ENCODE measurements around the gene LIN37.
"Not testable (repeated sequence)": the region's sequence is repeated elsewhere in the genome, so short reads cannot be mapped to it uniquely, and the experiment has no call there.

LIN37 gene

DNA sequence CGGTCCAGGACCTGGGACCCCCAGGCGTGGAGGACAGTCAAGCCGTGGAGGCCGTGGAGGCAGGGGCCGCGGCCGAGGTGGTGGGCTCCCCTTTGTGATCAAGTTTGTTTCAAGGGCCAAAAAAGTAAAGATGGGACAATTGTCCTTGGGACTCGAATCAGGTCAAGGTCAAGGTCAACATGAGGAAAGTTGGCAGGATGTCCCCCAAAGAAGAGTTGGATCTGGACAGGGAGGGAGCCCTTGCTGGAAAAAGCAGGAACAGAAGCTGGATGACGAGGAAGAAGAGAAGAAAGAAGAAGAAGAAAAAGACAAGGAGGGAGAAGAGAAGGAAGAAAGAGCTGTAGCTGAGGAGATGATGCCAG is 28.2 kb upstream of the LIN37 start:
- DNase-seq, result no peak

DNA sequence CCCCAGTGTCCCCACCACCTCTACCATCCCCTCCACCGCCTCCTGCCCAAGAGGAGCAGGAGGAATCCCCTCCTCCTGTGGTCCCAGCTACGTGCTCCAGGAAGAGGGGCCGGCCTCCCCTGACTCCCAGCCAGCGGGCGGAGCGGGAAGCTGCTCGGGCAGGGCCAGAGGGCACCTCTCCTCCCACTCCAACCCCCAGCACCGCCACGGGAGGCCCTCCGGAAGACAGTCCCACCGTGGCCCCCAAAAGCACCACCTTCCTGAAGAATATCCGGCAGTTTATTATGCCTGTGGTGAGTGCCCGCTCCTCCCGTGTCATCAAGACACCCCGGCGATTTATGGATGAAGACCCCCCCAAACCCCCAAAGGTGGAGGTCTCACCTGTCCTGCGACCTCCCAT is 27.7 kb upstream of the LIN37 start:
- no peak for DNase-seq

DNA sequence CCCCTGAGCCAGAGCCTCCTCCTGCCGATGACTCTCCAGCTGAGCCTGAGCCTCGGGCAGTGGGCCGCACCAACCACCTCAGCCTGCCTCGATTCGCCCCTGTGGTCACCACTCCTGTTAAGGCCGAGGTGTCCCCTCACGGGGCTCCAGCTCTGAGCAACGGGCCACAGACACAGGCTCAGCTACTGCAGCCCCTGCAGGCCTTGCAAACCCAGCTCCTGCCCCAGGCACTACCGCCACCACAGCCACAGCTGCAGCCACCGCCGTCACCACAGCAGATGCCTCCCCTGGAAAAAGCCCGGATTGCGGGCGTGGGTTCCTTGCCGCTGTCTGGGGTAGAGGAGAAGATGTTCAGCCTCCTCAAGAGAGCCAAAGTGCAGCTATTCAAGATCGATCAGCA is 27.0 kb upstream of the LIN37 start:
- no peak for DNase-seq

DNA sequence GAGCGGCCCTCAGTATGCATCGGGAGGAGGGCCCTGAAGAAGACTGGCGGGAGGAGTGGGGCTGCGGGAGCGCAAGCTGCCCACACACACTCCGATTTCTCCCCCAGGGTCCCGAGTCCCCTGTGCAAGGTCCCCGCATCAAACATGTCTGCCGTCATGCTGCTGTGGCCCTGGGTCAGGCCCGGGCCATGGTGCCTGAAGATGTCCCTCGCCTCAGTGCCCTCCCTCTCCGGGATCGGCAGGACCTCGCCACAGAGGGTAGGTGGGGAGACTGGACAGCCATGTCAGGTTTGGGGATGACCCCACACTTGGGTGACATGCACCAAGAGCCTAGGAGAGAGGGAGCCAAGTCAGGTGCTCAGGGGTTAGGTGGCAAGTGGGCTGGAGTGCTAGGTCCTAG is 25.9 kb upstream of the LIN37 start:
- no peak for DNase-seq

DNA sequence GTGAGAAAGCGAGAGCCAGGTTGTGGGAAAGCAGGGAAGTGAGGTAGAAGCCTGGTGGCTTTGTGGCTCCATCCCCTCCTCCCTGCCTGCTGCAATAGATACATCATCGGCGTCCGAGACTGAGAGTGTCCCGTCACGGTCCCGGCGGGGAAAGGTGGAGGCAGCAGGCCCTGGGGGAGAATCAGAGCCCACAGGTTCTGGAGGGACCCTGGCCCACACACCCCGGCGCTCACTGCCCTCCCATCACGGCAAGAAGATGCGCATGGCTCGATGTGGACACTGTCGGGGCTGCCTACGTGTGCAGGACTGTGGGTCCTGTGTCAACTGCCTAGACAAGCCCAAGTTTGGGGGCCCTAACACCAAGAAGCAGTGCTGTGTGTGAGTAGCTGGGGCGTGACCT is 25.5 kb upstream of the LIN37 start:
- no peak for DNase-seq

DNA sequence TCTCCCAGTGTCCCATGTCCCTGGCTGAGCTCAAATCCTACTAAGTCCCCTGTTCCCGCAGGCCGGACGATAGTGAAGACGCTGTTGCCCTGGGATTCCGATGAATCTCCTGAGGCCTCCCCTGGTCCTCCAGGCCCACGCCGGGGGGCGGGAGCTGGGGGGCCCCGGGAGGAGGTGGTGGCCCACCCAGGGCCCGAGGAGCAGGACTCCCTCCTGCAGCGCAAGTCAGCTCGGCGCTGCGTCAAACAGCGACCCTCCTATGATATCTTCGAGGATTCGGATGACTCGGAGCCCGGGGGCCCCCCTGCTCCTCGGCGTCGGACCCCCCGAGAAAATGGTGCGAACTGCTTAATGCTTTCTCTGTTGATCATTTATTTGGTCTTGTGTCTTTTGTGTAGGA is 24.7 kb upstream of the LIN37 start:
- DNase-seq, result no peak

DNA sequence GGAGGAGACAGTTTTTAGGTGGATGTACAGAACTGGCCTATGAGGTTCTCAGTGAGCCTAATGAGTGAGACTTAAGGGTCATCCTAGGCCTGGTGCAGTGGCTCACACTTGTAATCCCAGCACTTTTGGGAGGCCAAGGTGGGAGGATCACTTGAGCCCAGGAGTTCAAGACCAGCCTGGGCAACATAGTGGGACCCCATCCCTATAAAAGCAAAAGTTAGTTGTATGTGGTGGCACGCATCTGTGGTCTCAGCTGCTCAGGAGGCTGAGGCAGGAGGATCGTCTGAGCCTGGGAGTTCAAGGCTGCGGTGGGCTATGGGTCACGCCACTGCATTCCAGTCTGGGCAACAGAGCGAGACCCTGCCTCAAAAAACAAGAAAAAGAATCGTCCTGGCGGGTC is 24.2 kb upstream of the LIN37 start:
- DNase-seq, result not testable (repeated sequence)

DNA sequence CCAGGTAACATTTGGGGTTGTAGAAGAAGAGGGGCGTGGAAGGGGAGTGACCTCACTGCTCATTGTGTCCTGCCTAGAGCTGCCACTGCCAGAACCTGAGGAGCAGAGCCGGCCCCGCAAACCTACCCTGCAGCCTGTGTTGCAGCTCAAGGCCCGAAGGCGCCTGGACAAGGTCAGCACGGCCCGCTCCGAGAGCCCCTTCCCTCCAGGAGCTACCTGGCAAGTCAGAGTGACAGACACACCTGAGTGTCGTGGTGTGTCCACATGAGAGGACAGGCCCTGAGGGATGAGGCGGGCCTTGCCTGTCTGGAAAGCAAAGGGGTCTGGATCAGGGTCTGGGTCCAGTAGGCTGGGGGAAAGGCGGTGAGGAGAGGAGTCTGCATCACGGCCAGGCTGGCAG is 23.8 kb upstream of the LIN37 start:
- no peak for DNase-seq

DNA sequence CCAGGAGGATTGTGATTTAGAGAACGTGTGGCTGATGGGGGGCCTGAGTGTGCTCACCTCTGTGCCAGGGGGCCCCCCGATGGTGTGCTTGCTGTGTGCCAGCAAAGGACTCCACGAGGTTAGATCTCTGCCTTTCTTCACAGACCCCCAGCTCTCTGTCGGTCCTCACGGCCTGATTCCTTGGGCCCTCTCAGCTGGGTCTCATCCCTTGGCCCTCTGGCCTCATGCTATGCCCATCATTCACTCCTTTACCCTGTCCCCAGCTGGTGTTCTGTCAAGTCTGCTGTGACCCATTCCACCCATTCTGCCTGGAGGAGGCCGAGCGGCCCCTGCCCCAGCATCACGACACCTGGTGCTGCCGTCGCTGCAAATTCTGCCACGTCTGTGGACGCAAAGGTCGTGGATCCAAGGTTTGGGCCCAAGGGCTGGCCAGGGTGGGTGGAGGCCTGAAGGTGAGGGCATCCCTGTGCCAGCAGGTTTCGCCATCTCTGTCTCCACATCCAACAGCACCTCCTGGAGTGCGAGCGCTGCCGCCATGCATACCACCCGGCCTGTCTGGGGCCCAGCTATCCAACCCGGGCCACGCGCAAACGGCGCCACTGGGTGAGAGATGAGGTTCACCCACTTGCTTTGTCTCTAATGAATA is 23.0 kb upstream of the LIN37 start:
- DNase-seq, result no peak

DNA sequence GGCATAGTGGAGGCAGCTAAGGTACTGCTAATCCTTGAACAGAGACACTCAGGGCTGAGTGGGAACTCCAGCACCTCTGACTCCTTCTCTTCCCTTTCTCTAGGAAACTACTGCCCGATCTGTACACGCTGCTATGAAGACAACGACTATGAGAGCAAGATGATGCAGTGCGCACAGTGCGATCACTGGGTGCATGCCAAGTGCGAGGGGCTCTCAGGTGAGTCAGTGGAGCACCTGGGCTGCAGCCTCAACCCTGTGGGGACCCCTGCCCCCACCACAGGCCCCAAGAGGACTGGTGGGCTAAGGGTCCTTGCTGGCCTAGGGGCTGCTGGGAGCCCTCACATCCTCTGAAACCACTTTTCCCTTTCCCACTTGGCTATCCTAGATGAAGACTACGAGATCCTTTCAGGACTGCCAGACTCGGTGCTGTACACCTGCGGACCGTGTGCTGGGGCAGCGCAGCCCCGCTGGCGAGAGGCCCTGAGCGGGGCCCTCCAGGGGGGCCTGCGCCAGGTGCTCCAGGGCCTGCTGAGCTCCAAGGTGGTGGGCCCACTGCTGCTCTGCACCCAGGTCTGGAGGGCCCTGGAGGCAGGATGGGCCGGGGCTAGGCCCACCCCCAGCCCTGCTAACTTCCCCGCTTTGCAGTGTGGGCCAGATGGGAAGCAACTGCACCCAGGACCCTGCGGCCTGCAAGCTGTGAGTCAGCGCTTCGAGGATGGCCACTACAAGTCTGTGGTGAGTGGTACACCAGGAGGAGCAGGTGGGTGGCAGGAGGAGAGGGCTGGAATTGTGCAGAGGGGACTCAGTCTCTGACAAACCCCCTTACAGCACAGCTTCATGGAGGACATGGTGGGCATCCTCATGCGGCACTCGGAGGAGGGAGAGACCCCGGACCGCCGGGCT is 21.1 kb upstream of the LIN37 start:
- DNase-seq, result no peak

DNA sequence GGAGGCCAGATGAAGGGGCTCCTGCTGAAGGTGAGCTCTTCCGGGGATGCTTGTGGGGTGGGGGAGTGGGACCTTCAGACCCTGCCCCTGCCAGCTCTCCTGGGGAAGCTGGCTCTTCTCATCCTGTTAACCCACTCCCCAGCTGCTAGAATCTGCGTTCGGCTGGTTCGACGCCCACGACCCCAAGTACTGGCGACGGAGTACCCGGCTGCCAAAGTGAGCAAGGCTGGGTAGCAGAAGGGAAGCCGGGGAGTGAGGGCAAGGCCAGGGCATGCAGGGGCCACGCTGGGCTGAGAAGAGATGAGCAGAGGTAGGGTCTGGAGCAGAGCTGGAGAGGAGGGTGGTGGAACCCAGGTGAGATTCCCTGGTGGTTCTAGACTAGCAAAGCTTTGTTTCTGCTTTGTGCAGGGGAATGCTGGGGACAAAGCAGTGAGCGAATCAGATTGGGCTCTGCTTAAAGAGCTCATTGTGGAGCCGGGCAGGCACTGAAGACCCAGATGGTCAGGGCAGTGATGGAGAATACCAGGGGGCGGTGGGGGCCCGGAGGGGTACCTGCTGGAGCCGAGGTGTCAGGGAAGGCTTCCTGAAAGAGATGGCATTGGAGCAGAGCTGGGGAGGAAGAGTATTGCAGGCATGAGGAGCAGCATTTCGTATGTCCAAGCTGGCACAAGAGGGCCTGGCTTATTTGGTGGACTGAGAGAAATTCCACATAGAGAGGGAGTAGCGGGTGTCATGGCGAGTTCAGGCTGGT is 20.2 kb upstream of the LIN37 start:
- no peak for DNase-seq

DNA sequence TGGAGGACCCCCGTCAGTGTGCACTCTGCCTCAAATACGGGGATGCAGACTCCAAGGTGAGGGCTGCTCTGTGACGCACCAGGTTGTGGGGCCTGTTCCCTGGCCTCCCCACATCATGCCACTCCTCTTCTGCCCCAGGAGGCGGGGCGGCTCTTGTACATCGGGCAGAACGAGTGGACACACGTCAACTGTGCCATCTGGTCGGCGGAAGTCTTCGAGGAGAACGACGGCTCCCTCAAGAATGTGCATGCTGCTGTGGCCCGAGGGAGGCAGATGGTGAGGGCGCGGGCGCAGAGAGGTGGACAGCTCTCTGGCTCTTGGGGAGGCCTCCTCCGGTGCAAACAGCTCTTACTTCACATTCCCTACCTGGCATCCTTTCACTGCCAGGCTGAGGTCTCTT is 19.4 kb upstream of the LIN37 start:
- no peak for DNase-seq

DNA sequence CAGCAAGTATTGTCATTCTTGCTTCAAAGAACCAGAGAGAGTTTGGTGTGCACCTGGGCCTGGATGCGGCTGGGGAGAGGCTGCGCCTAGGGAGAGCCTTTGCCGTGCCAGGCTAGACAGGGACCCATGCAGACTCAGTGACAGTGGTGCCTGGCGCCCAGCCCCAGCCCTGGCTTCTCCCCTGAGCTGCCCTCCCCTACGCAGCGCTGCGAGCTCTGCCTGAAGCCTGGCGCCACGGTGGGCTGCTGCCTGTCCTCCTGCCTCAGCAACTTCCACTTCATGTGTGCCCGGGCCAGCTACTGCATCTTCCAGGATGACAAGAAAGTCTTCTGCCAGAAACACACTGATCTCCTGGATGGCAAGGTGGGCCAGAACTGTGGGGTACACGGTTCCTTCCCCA is 18.6 kb upstream of the LIN37 start:
- no peak for DNase-seq

DNA sequence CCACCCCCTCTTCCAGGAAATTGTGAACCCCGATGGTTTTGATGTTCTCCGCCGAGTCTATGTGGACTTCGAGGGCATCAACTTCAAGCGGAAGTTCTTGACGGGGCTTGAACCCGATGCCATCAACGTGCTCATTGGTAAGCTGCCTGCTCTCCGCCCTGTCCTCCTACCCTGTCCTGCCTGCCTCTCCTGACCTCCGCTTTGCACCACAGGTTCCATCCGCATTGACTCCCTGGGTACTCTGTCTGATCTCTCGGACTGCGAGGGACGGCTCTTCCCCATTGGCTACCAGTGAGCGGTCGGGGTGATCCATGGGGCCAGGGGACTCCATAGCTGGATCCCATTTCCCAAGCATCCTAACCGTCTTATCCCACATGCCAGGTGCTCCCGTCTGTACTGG is 18.1 kb upstream of the LIN37 start:
- DNase-seq, result no peak

DNA sequence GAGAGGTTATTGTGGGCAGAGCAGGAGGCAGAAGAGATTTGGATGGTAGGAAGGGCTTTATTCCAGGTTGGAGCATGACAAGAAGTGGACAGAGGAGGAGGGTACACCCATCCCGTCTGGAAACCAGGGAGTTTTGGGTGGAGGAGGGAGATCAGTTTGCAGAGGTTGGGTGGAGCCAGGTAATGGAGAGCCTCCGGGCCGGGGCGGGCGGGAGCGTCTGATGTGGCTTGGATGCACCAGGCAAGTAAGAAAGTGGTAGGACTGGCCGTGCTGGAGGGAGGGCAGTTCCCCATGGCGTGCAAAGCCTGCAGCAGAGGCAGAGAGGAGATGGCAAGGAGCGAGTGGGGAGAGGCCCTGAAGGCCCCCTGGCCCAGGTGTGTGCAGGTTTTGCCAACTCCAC is 17.0 kb upstream of the LIN37 start:
- no peak for DNase-seq

DNA sequence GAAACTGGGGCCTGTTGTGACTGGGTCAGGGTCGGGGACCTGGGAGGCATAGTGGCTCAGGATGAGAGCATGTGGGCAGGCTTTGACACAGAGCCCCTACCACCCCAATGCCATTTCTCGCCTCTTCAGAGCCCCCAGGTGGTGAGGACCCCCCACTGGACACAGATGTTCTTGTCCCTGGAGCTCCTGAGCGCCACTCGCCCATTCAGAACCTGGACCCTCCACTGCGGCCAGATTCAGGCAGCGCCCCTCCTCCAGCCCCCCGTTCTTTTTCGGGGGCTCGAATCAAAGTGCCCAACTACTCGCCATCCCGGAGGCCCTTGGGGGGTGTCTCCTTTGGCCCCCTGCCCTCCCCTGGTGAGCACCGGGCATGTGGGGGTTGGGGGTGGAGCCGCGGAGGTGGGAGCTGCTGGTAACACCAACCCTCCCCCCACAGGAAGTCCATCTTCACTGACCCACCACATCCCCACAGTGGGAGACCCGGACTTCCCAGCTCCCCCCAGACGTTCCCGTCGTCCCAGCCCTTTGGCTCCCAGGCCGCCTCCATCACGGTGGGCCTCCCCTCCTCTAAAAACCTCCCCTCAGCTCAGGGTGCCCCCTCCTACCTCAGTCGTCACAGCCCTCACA is 16.5 kb upstream of the LIN37 start:
- DNase-seq, result no peak

DNA sequence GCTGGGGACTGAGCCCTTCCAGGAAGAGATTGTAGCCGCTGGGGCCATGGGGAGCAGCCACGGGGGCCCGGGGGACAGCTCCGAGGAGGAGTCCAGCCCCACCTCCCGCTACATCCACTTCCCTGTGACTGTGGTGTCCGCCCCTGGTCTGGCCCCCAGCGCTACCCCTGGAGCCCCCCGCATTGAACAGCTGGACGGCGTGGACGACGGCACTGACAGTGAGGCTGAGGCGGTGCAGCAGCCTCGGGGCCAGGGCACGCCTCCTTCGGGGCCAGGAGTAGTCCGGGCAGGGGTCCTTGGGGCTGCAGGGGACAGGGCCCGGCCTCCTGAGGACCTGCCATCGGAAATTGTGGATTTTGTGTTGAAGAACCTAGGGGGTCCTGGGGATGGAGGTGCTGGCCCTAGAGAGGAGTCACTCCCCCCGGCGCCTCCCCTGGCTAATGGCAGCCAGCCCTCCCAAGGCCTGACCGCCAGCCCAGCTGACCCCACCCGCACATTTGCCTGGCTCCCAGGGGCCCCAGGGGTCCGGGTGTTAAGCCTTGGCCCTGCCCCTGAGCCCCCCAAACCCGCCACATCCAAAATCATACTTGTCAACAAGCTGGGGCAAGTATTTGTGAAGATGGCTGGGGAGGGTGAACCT is 15.7 kb upstream of the LIN37 start:
- DNase-seq, result no peak

DNA sequence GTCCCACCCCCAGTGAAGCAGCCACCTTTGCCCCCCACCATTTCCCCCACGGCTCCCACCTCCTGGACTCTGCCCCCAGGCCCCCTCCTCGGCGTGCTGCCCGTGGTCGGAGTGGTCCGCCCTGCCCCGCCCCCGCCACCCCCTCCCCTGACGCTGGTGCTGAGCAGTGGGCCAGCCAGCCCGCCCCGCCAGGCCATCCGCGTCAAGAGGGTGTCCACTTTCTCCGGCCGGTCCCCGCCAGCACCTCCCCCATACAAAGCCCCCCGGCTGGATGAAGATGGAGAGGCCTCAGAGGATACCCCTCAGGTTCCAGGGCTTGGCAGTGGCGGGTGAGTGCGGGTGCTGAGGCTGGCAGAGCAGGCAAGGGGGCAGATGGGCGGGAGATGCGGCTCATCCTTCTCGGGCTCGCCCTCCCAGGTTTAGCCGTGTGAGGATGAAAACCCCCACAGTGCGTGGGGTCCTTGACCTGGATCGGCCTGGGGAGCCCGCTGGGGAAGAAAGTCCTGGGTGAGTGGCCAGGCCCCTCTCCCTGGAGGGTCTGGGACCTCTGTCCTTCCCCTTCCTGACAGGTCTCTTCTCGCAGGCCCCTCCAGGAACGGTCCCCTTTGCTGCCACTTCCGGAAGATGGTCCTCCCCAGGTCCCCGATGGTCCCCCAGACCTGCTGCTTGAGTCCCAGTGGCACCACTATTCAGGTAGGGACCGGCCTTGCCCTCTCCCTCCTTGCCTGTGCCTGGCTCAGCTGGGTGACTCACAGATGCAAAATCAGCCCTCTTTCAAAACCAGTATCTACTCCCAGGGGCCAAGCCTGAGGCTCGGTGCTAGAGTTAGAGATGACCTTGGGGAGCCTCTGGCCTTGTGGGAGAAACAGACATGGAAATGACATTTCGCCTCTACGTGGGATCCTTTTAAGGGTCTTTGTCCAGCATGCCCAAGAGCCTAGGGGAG is 14.9 kb upstream of the LIN37 start:
- no peak for DNase-seq

DNA sequence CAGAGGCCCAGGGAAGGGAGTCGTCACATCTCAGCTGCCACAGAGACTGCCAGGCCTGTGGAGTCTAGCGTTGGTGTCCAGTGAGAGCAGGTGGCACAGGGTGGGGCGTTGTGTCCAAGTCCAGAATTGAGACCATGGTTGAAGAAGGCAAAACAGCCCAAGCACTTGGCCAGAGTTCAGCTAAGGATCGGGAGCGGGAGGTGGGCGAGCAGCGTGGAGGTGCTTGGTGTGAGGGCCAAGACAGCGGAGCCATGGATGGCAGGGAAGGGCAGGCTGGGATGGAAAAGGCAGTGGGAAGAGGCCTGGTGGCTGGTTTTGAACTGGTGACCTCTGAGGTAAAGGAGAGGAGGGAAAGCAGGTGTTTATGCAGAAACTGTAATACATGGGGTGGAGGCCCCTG is 14.1 kb upstream of the LIN37 start:
- no peak for DNase-seq

DNA sequence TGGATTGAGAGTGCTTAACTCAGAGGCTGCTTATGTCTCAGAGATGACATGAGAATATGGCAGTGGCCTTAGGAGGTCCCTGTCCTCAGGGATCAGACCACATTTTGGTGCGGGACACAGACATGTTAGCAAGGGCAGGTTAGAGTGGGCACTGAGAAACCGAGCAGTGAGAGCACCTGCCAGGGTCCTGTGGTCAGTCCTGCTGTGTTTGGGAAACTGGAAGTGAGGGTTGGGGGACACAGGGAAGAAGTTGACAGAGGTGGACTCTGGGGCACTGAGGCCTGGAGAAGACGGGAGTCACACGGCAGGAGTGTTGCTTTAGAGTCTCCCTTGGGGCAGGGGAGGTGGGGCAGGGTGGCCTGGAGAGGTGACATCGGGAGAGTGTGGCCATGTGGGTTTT is 13.5 kb upstream of the LIN37 start:
- DNase-seq, result no peak

DNA sequence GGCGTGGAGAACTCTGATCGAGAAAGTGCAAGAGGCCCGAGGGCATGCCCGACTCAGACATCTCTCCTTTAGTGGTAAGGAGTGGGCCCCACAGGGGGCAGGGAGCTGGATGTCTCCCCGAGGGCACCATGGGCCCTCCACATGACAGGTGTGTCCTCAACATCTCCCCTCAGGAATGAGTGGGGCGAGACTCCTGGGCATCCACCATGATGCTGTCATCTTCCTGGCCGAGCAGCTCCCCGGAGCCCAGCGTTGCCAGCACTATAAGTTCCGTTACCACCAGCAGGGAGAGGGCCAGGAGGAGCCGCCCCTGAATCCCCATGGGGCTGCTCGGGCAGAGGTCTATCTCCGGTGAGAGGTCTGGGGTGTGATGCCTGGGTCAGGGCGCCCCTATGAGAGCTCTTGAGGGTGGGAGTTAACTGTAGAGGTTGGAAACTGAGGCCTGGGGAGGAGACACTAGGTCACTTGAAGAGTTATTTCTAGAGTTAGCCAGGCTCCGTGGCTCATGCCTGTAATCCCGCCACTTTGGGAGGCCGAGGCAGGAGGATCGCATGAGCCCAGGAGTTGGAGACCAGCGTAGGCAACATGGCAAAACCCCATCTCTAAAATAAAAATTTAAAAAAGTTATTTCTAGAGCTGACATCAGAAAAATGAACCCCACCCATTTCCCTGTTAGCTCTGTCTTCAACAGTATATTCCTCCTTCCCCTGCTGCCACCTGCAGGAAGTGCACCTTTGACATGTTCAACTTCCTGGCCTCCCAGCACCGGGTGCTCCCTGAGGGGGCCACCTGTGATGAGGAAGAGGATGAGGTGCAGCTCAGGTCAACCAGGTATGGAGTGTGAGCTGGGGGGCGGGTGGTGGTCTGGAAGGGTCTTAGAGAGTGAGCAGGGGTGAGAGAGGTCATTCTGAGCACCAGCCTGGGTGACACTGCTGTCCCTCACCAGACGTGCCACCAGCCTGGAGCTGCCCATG is 11.2 kb upstream of the LIN37 start:
- DNase-seq, result no peak

All from NCI-H1417 (cell line).